ENCODE measurements around the gene WDSUB1. TPM values are rescaled to one million over a fixed set of nuclear protein-coding genes. Genes with fewer than 3 reads are reported as not detected.

The WDSUB1 gene
- total and polyA plus RNA-seq, 2 of the 4 experiments (the other 2 are of a cell fraction) = 4.8 to 5.2 TPM

DNA sequence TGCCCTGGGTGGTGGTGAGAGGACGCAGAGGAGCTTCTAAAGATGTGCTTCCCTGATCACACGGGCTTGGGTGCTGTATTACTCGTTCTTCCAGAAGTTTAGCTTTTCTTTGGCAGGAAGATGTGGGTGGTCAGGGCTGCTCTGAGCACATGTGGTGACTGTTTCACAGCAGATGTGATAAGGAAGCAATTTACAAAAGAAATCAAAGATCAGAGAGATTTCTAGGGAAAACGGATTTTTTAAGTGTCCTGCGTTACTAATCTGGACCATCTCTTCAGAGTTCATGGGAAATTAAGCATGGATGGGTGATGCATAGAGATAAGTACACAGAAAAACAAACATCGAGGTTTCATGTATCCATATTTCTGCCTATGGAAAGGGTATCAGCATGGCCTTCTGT is 99.4 kb downstream of the WDSUB1 start:
- H2BK20ac ChIP-seq (ENCODE audit: low read depth, low read length) = no peak overlapping the region
- no peak overlapping the region for H3K4me2 ChIP-seq (ENCODE audit: low read depth, low read length)
- no peak overlapping the region for H3K27ac ChIP-seq (ENCODE audit: insufficient read depth, low read length)
- peaks cover 20% of the 10 kb centered on the region for H3K9me1 ChIP-seq (ENCODE audit: insufficient read depth, low read length)
- dilution Hi-C loops (cut with HindIII; ENCODE audit: low sequenced_read_pairs, unreplicated experiment) (no loop called here), in situ Hi-C loops (cut with MboI; ENCODE audit: low sequenced_read_pairs) (no loop called here), intact Hi-C loops (cut with micrococcal nuclease) (loop anchor here (5.0 kb wide), 1 partner anchor 285 kb away; no protein-coding TSS in a partner anchor)
- no peaks in the 10 kb centered on the region for H3K9me3 ChIP-seq (ENCODE audit: control insufficient read depth, insufficient read depth, low read length)
- no peak for TF ChIP-seq CEBPB (IDR thresholded peaks at IDR 0.05; ENCODE audit: low read depth, low read length)
- peak; percentile 11; the same call in 1 of the 2 replicates for TF ChIP-seq BHLHE40 (IDR thresholded peaks at IDR 0.05; ENCODE audit: low read depth, low read length)
- ATAC-seq (ENCODE audit: low read depth) (no peak), DNase-seq (peak; percentile 32)
- H3K56ac ChIP-seq (ENCODE audit: extremely low read depth, insufficient read depth, low read length) = no peak overlapping the region
- no peak overlapping the region for H2BK120ac ChIP-seq (ENCODE audit: low read depth, low read length)
- H3K4me3 ChIP-seq (ENCODE audit: insufficient read depth, low read depth, low read length) = no peak overlapping the region
- BruUV-seq (replicated peaks) = no TSS peak
- H3K18ac ChIP-seq (ENCODE audit: low read depth, low read length) = no peak overlapping the region
- H2BK15ac ChIP-seq (ENCODE audit: low read depth, low read length) = no peak overlapping the region
- H4K5ac ChIP-seq (ENCODE audit: low read depth, low read length) = no peak overlapping the region
- H2AK9ac ChIP-seq (replicated peaks; ENCODE audit: low read depth, low read length, poor library complexity) = no peak overlapping the region
- H3K23ac ChIP-seq (ENCODE audit: low read depth, low read length) = no peak overlapping the region
- no peak overlapping the region for H4K91ac ChIP-seq (ENCODE audit: insufficient read depth, low read depth, low read length)
- ChIA-PET POLR2A (ENCODE audit: unreplicated experiment) (no interaction called here), CTCF (no interaction called here)
- peaks cover 10% of the 10 kb centered on the region for H4K20me1 ChIP-seq (ENCODE audit: insufficient read depth, low read length)
- H4K8ac ChIP-seq (ENCODE audit: low read depth in 2 of 2, low read length in 2 of 2) = no peak overlapping the region
- H3K14ac ChIP-seq (replicated peaks; ENCODE audit: low read depth, low read length) = no peak overlapping the region
- no peak overlapping the region for H2BK5ac ChIP-seq (ENCODE audit: low read depth, low read length, poor library complexity, severe bottlenecking)
- H3K79me1 ChIP-seq (ENCODE audit: low read depth in 1 of 2, low read length in 2 of 2) = peaks cover 0 to 31% of the 10 kb centered on the region in 2 experiments; a peak in 3 of 4 replicates
- peaks cover 47% of the 10 kb centered on the region for H3K36me3 ChIP-seq (ENCODE audit: control insufficient read depth, insufficient read depth, low read length)
- no peak overlapping the region for H2AK5ac ChIP-seq (ENCODE audit: low read depth, low read length)
- H3K4ac ChIP-seq (ENCODE audit: low read depth, low read length) = no peak overlapping the region
- no peak overlapping the region for H3K9ac ChIP-seq (ENCODE audit: low read depth, low read length)
- peaks cover 5% of the 10 kb centered on the region for H3K4me1 ChIP-seq (ENCODE audit: control insufficient read depth, insufficient read depth, low read length)
- WGBS, 2 experiments (ENCODE audit: extremely low coverage in 2 of 2, insufficient read length in 1 of 2) = 68% methylated on average over 3 of the region's 6 CpGs; no CpG with 5 or more reads in 1 of the 2 experiments
- no peaks in the 10 kb centered on the region for H3K27me3 ChIP-seq (ENCODE audit: control insufficient read depth, insufficient read depth, low read length)
- no peak overlapping the region for H2AFZ ChIP-seq (replicated peaks; ENCODE audit: low read length, poor library complexity)
